Measurements from ENCODE around the gene SDHD.
"Not testable (repeated sequence)": the region's sequence is repeated elsewhere in the genome, so short reads cannot be mapped to it uniquely, and the experiment has no call there.

SDHD gene

GRCh38 chr11:112086422-112087191 lies at the start of gene SDHD, which contains the start of gene TIMM8B:
Gene SDHD, plus strand, starts transcription at chr11:112086873. Its CDS starts 35 bp downstream, at chr11:112086908.
Gene TIMM8B, minus strand, starts transcription at chr11:112086756. Its CDS starts 33 bp downstream, at chr11:112086723.
- peak; percentile 98 to 99 for DNase-seq
- no peak for TF ChIP-seq GATA1 (IDR thresholded peaks at IDR 0.05; ENCODE audit: low read depth, low read length)
- peak; percentile 93 for TF ChIP-seq POLR2A (IDR thresholded peaks at IDR 0.05; ENCODE audit: low read length)

- no peak for TF ChIP-seq GATA1 (IDR thresholded peaks at IDR 0.05; ENCODE audit: low read depth, low read length)
- no peak for TF ChIP-seq POLR2A (IDR thresholded peaks at IDR 0.05; ENCODE audit: low read length)
- no peak for DNase-seq
Measured at GRCh38 chr11:112037527-112037926, 49.1 kb upstream of the SDHD start.

GRCh38 chr11:112042161-112042960 lies 44.3 kb upstream of the SDHD start:
- DNase-seq, result peak; percentile 44 to 56
- TF ChIP-seq GATA1 (IDR thresholded peaks at IDR 0.05; ENCODE audit: low read depth, low read length), result no peak
- no peak for TF ChIP-seq POLR2A (IDR thresholded peaks at IDR 0.05; ENCODE audit: low read length)

- DNase-seq, result no peak
- no peak for TF ChIP-seq POLR2A (IDR thresholded peaks at IDR 0.05; ENCODE audit: low read length)
- TF ChIP-seq GATA1 (IDR thresholded peaks at IDR 0.05; ENCODE audit: low read depth, low read length), result no peak
Measured at GRCh38 chr11:112042961-112043304, 43.7 kb upstream of the SDHD start.

GRCh38 chr11:112044961-112045360 lies 41.7 kb upstream of the SDHD start:
- TF ChIP-seq GATA1 (IDR thresholded peaks at IDR 0.05; ENCODE audit: low read depth, low read length), result no peak
- no peak for DNase-seq

- DNase-seq, result not testable (repeated sequence)
Measured at GRCh38 chr11:112046647-112047046, 40.0 kb upstream of the SDHD start.

GRCh38 chr11:112048256-112048655 lies 38.4 kb upstream of the SDHD start:
- not testable (repeated sequence) for DNase-seq

GRCh38 chr11:112049777-112050176 lies 36.9 kb upstream of the SDHD start:
- no peak for DNase-seq
- TF ChIP-seq POLR2A (IDR thresholded peaks at IDR 0.05; ENCODE audit: low read length) (no peak), GATA1 (IDR thresholded peaks at IDR 0.05; ENCODE audit: low read depth, low read length) (no peak)

GRCh38 chr11:112050721-112051120 lies 36.0 kb upstream of the SDHD start:
- no peak for DNase-seq
- TF ChIP-seq POLR2A (IDR thresholded peaks at IDR 0.05; ENCODE audit: low read length), result no peak
- no peak for TF ChIP-seq GATA1 (IDR thresholded peaks at IDR 0.05; ENCODE audit: low read depth, low read length)

GRCh38 chr11:112051768-112052167 lies 34.9 kb upstream of the SDHD start:
- no peak for DNase-seq
- TF ChIP-seq GATA1 (IDR thresholded peaks at IDR 0.05; ENCODE audit: low read depth, low read length) (no peak), POLR2A (IDR thresholded peaks at IDR 0.05; ENCODE audit: low read length) (no peak)

GRCh38 chr11:112057170-112057569 lies 29.5 kb upstream of the SDHD start:
- DNase-seq, result no peak

GRCh38 chr11:112058103-112058502 lies 28.6 kb upstream of the SDHD start:
- DNase-seq, result no peak
- TF ChIP-seq GATA1 (IDR thresholded peaks at IDR 0.05; ENCODE audit: low read depth, low read length) (no peak), POLR2A (IDR thresholded peaks at IDR 0.05; ENCODE audit: low read length) (no peak)

More at GRCh38 chr11:112057170-112057569, 29.5 kb upstream of the SDHD start:
- TF ChIP-seq POLR2A (IDR thresholded peaks at IDR 0.05; ENCODE audit: low read length) (no peak), GATA1 (IDR thresholded peaks at IDR 0.05; ENCODE audit: low read depth, low read length) (no peak)

GRCh38 chr11:112062923-112063322 lies 23.8 kb upstream of the SDHD start:
- TF ChIP-seq POLR2A (IDR thresholded peaks at IDR 0.05; ENCODE audit: low read length), result no peak
- TF ChIP-seq GATA1 (IDR thresholded peaks at IDR 0.05; ENCODE audit: low read depth, low read length), result no peak
- no peak for DNase-seq

- TF ChIP-seq GATA1 (IDR thresholded peaks at IDR 0.05; ENCODE audit: low read depth, low read length) (no peak), POLR2A (IDR thresholded peaks at IDR 0.05; ENCODE audit: low read length) (peak; percentile 69)
- peak; percentile 94 for DNase-seq
Measured at GRCh38 chr11:112073941-112074811, 12.5 kb upstream of the SDHD start, which contains the start of the genes NKAPD1 and PIH1D2. Gene NKAPD1, plus strand, starts transcription at chr11:112074299. Its CDS starts 1,276 bp downstream, at chr11:112075575. Gene PIH1D2, minus strand, starts transcription at chr11:112074017. Its CDS starts 843 bp downstream, at chr11:112073174.

Data from erythroblast (primary cell).